Fibroblast of skin of left quadriceps (primary cell): ENCODE results near the gene ADD3.

Experiments
- DNase-seq, 2 experiments: peaks; one replicate each; pipeline ENCODE4 v3.0.0-alpha.2; 2013; ENCODE audit warnings: low read depth in 2 of 2

The ADD3 gene

DNA sequence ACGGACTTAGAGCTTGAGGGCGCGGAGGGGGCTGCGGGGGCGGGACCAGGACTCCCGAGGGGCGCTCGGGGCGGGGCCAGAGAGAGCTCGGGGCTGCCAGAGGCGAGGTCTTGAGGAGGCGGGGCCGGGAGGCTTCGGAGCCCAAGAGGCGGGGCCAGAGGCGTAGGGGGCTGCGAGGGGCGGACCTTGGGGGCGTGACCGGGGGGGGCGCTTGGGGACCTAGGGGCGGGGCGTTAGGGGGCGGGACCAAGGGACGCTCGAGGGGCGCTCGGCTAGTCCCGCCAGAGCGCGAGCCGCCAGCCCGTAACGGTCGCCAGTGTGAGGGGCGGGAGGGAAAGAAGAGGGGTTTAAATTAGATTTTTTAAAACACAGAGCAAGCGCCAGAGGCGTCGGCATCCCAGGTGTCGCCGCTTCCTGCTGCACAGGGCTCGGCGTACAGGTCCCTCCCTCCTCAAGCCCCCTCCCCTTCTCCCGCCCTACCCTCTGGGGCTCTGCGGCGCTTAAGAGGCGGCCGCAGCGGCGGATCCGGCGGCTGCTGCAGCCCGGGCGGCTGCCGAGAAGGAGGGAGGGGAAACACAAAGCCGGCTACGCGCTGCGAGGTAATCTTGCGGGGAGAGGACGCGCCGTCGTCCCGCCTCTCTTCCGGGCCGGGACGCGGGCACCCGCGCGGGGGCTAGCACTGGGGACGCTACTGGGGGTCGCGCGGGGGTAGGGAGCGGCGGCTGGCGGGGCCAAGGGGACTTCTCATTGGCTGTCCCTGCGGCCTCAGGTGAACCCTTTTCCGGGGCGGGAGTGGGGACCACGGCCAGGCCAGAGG lies at the start of gene ADD3:
ADD3 (plus strand) TSS at position 284 of the 817 bp plus-strand sequence. CDS start 92,670 bp downstream, outside the sequence.
- DNase-seq, result peak; percentile 94

GRCh38 chr10:109958059-109958458 lies 49.7 kb upstream of the ADD3 start:
- DNase-seq, result no peak

GRCh38 chr10:109959259-109960145 lies 48.3 kb upstream of the ADD3 start:
- no peak for DNase-seq

GRCh38 chr10:109960682-109961081 lies 47.1 kb upstream of the ADD3 start:
- DNase-seq, result no peak

DNA sequence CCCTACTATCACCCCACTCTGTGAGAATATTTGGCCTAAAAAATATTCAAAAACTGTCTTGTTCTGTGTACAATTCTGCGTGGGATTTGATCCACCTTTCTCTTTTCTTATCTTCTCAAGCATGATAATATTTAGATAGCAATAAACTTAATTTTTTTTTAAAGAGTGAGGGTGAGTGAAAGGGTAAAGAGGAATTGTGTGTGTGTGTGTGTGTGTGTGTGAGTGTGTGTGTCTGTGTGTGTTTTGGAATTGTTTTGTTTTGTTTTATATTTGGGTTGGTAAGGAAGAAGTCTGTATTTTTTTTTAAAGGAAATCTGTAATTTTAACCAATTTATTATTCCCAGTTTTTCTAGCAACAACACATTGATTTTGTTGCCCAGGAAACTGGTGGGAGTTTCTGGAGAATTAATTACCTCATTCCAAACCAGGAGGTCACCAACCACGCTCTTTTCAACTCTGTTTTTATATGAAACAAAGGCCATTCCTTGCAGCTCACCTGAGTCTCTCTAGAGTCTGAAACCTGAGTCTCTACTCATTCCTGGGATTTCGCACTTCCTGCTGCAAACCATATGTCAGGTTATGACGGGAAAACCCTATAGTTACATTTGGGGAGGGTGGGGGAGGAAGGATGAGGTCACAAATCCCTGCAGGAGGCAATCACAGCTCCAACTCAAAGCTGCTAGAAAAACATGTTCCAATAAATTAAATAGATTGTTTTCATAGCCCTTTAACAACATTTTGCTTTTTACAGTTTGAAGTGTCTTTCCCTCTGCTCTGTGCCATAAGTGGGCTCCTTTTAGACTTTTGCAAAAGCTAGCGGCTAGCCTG lies 46.4 kb upstream of the ADD3 start:
- DNase-seq, result peak in 1 of 2 experiments; percentile 45

DNA sequence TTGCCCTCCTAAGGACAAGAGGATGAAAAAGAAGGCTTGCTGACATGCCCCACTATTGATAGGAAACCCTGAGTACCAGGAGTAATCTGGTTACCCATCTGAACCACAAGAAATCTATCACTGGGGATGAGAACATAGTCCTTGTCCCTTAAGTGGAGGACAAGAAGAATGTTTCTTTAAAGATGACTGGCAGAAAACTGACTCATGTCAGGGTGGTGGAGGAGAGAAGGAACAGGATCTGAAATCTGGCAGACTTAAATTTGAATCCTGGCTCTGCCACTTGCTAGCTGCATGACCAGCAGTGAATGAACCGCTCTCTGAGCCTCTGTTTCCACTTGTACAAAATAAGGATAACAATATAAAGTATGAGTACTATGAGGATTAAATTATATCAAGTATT lies 45.5 kb upstream of the ADD3 start:
- no peak for DNase-seq

DNA sequence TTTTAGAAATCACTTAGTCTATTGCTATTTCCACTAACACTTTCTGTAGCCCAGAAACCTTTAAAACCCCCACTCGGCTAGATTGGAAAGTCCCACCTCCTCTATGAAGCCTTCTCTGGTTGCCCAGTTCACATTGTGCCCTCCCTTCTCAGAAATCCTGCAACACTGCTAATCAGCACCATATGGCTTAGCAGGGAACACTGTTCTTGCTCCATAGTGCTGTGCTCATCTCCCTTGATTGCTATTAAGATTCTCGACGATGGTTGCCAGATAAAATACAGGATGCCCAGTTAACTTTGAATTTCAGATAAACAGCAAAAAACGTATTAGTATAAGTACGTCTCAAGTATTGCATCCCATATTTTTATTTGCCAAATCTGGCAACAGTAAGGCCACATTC lies 44.3 kb upstream of the ADD3 start:
- DNase-seq, result peak; percentile 39 to 49

DNA sequence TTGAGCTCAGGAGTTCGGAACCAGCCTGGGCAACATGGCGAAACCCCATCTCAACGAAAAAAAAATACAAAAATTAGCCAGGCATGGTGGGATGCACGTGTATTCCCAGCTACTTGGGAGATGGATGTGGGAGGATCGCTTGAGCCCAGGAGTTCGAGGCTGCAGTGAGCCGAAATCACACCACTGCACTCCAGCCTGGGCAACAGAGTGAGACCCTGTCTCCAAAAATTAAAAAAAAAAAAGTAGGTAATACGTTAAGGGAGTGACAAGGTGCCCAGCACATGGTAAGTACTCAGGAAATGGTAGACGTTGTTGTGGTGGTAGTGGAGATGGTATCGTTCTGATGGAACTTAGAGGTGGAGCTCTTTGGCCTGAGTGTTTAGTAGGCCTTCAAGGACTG lies 43.5 kb upstream of the ADD3 start:
- no peak for DNase-seq

- DNase-seq, result peak in 1 of 2 experiments; percentile 30
Measured at GRCh38 chr10:109966961-109967738, 40.6 kb upstream of the ADD3 start.

DNA sequence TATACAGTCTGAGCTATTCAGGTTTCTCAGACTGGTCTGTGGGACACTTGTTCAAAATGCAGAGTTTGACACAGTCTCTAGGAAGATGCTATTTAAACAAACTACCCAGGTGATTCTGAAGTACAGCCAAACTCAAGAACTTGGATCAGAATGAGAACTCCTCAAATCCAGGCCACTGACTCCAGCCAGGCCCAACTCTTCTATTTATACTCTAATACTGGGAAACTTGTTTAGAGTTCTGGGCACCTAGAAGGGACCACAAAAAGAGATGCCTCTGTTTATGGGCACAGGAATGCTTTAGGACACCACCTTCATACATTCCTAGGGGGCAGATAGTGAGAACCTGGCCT lies 40.1 kb upstream of the ADD3 start:
- no peak for DNase-seq

DNA sequence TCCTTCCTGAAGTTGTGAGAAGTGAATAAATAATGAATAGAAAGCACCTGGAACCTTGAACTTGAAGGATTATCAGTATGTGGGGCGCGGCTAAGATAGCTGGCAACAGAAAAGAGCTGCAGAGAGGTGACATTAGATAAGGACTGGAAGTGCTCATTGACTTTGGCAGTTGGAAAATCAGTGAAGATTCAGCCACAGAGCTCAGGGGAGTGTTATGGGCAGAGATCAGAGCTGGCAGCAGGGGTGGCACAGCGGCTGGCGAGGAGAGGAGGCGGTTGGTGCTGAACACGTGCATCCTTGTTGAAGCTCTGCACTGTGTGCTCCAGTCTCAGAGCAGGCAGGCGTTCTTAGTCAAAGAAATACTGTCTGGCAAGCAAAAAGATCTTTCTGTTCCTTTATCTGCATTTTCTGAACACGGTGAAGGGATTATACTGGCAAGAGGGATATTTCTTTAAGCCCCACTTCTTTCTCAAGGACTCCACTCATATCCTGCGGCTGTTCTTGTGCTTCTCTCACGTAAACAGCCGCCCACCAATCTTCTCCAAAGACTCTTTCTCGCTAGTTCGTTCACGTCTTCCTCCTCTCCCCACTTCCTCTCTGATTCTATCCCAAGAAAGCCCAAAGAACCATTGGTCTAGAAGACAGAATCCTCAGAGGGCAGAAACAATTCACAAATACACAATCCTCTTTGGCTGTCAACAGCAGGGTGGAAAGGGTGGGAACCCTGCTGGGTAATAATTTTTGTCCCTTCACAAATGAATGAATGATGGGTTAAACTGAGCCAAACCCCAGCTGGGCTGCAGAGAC lies 38.6 kb upstream of the ADD3 start:
- no peak for DNase-seq

- no peak for DNase-seq
Measured at GRCh38 chr10:109969760-109970346, 37.9 kb upstream of the ADD3 start.

- no peak for DNase-seq
Measured at GRCh38 chr10:109971634-109972033, 36.1 kb upstream of the ADD3 start.

DNA sequence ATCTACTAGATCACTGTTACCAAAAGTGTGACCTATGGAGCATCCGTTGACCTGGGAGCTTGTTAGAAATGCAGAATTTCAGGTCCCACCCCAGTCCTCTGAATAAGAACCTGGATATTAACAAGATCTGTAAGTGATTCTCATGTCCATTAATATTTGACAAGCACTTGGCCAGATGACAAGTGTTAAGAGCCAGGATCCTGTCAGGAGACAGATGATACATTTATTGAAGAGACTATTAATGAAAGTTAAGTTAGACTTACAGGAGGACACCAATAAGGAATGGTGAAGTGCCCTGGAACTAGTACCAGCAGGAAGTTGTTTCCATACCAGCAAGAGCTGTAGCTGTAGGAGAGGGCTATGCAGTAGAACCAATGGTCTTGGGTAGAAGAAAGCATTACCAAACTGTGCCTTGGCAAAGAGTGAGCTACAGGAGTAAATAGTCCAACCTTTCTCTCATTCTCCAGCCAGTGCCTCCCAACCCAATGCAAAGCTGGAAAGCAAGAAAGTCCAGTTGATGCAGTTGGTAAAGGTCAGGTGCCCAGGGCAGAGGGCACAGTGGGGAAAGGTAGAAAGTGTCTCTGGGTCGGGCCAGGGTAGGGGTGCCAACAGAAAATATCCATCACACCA lies 35.3 kb upstream of the ADD3 start:
- DNase-seq, result no peak

DNA sequence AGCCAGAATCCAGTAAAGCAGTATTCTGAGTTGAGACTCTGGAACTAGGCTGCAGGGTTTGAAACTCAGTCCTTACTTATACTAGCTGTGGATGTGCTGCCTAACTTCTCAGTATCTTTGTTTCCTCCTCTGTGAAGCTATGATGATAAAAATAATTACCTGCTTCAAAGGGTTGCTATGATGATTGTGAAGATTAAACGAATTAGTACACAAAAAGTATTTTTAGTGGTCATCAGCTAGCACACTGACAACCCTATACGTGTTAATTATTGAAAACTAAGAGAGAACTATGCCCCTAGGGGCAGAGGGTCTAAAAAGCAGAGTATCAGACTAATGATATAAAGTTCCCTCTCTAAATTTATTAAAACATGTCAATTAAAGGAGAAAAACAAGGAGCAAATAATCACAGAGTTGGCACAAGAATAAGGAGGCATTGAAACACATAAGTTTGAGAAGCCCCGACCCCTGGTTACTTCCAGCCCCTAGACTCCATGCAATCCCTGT lies 34.4 kb upstream of the ADD3 start:
- DNase-seq, result no peak

- DNase-seq, result no peak
Measured at GRCh38 chr10:109974504-109975191, 33.1 kb upstream of the ADD3 start.

- no peak for DNase-seq
Measured at GRCh38 chr10:109975244-109976190, 32.3 kb upstream of the ADD3 start.

GRCh38 chr10:109976681-109977080 lies 31.1 kb upstream of the ADD3 start:
- DNase-seq, result no peak
